Mucosa of descending colon (tissue), 3 donors: Measurements from ENCODE around the gene FGR. TPM values are rescaled to one million over a fixed set of nuclear protein-coding genes. Genes with fewer than 3 reads are reported as not detected.
A peak's percentile ranks its signal among the peaks of the same experiment; 100 is the strongest.

ENCODE experiments used
- ATAC-seq: fragments of 200-7000 bp; cut with Tn5 transposase; one replicate; pipeline ENCODE4 v1.9.1; 2020; ENCODE audit warnings: mild to moderate bottlenecking, moderate library complexity
- DNase-seq, 3 donors: peaks; one replicate each; pipeline ENCODE4 v3.0.0-alpha.2; 2020
- H3K36me3 ChIP-seq: fragments of 200-600 bp; one replicate; pipeline ENCODE4 v1.8.0; 2021; ENCODE audit warnings: low read depth, mild to moderate bottlenecking
- H3K4me1 ChIP-seq: fragments of 200-600 bp; one replicate; pipeline ENCODE4 v1.8.0; 2021; ENCODE audit warnings: low read depth, mild to moderate bottlenecking
- H3K4me3 ChIP-seq: fragments of 200-600 bp; one replicate; pipeline ENCODE4 v1.8.0; 2021; ENCODE audit warnings: mild to moderate bottlenecking
- H3K9me3 ChIP-seq: fragments of 200-600 bp; one replicate; pipeline ENCODE4 v1.8.0; 2021; ENCODE audit warnings: mild to moderate bottlenecking
- intact Hi-C, 2 donors: fragments of 100-400 bp; cut with DNase I in 1 of 2; cut with micrococcal nuclease in 1 of 2; formaldehyde crosslinking; loops; one replicate each; pipeline versions ENCODE4 v1.11.0 to v1.11.1; 2022; cut with DNase I, micrococcal nuclease
- total RNA-seq, 3 donors: library from RNA; stranded (reverse); fragmentation: NEBNext Ultra II Directional in 2 of 3; extraction: Animal tissue kit (Norgen Biotek cat#: 25700) in 2 of 3; gene quantifications; one replicate each; pipeline versions ENCODE4 v1.2.1 to v1.2.4, GENCODE V29; 2021 to 2023
- TF ChIP-seq, protein P1 (sequence below): fragments of 200-600 bp; IDR thresholded peaks from one replicate; pipeline ENCODE4 v1.8.0; 2022; ENCODE audit warnings: antibody characterized with exemption, mild to moderate bottlenecking
- donor health status: DM: no; HTN: no; CAD: no; lungs with moderate emphysema.
- donor health status: DM: no; HTN: no; CAD: no.
- donor health status: DM: no; HTN: yes; CAD: no.

Gene FGR
- total RNA-seq, 3 donors from 2014 or later, result 2.3 to 5.7 (median 5.3) TPM

GRCh38 chr1:27567971-27568299, 67.0 kb downstream of the FGR start:
- DNase-seq (no peak), ATAC-seq (peak; percentile 1)
- intact Hi-C loops, result no loop called here
- TF ChIP-seq, protein P1, sequence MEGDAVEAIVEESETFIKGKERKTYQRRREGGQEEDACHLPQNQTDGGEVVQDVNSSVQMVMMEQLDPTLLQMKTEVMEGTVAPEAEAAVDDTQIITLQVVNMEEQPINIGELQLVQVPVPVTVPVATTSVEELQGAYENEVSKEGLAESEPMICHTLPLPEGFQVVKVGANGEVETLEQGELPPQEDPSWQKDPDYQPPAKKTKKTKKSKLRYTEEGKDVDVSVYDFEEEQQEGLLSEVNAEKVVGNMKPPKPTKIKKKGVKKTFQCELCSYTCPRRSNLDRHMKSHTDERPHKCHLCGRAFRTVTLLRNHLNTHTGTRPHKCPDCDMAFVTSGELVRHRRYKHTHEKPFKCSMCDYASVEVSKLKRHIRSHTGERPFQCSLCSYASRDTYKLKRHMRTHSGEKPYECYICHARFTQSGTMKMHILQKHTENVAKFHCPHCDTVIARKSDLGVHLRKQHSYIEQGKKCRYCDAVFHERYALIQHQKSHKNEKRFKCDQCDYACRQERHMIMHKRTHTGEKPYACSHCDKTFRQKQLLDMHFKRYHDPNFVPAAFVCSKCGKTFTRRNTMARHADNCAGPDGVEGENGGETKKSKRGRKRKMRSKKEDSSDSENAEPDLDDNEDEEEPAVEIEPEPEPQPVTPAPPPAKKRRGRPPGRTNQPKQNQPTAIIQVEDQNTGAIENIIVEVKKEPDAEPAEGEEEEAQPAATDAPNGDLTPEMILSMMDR, result no peak
- H3K4me1 ChIP-seq, result peaks cover 54% of the 10 kb centered on the region
- H3K4me3 ChIP-seq, result no peak overlapping the region
- no peaks in the 10 kb centered on the region for H3K36me3 ChIP-seq
- no peaks in the 10 kb centered on the region for H3K9me3 ChIP-seq

DNA sequence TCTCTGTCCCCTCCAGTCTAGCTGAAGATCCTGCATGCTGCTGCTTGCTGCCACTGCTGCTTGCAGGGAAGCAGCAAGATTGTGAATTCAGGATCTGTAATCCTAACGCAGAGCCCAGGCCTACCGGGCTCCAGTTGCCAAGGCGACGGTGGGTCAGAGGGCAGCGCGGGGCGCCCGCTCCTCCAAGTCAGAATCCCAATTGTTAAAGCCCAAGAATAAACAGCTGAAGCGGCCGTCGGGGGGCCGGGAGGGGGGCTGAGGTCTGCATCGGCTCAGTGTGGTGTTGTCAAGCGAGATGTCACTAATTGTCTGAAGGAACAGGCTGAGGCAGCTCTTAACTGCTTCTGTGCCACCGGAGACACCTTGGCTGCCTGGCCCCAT, 67.8 kb downstream of the FGR start:
- no peak overlapping the region for H3K4me3 ChIP-seq
- H3K36me3 ChIP-seq, result no peaks in the 10 kb centered on the region
- TF ChIP-seq, protein P1, result no peak
- DNase-seq (no peak), ATAC-seq (no peak)
- peaks cover 55% of the 10 kb centered on the region for H3K4me1 ChIP-seq
- intact Hi-C loops, result no loop called here
- no peaks in the 10 kb centered on the region for H3K9me3 ChIP-seq

- DNase-seq, result no peak
- no peaks in the 10 kb centered on the region for H3K36me3 ChIP-seq
- intact Hi-C loops, result no loop called here
- TF ChIP-seq, protein P1, result no peak
- no peak for ATAC-seq
- H3K4me3 ChIP-seq, result no peak overlapping the region
- peaks cover 55% of the 10 kb centered on the region for H3K4me1 ChIP-seq
- no peaks in the 10 kb centered on the region for H3K9me3 ChIP-seq
Observed at GRCh38 chr1:27566462-27567145, 68.4 kb downstream of the FGR start.

DNA sequence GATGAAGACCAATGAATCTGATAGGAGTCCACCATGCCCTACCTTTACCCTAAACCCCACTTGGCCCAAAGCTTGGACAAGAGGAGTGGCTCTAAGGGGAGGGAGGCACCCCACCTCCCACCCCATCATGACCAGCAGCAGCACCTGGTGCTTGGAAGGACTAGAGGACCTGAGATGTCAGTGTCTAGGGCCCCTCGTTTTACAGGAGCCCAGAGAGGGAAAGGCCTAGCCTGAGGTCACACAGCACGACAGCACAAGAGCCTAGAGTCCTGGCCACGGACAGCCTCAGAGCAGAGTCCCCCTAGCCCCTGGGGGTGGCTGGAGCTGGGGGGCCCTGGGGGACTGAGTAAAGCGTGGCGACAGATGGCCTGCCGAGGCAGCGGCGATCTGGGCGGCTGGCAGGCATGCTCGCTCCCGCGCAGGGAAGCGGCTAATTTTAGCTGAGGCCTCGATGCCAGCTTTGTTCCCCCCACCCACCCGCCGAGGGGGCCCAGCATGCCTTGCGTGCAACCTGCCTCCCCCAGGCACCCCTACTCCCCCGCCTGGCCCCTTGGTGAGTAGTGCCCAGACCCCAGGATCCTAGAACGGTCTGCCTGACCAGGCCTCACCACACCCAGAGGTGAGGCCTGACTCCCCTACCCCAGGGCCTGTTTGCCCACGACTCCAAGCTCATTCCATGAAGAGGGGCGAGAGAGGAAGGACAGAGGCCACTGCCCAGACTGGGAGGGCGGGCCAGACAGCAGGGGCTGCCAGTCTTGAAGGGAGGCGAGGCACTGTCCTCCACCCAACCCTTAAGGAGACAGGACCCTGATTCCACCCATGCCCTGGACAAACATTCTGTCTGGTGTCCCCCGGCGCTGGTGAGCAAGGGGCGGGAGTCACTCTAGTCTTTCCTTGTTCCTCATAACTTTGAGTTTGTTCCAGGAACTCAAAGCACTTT, 70.0 kb downstream of the FGR start:
- intact Hi-C loops, result no loop called here
- ATAC-seq (no peak), DNase-seq (peak in 1 of 3 donors; percentile 60)
- H3K4me3 ChIP-seq, result no peak overlapping the region
- H3K9me3 ChIP-seq, result no peaks in the 10 kb centered on the region
- TF ChIP-seq, protein P1, result no peak
- H3K36me3 ChIP-seq, result no peaks in the 10 kb centered on the region
- H3K4me1 ChIP-seq, result peaks cover 48% of the 10 kb centered on the region

DNA sequence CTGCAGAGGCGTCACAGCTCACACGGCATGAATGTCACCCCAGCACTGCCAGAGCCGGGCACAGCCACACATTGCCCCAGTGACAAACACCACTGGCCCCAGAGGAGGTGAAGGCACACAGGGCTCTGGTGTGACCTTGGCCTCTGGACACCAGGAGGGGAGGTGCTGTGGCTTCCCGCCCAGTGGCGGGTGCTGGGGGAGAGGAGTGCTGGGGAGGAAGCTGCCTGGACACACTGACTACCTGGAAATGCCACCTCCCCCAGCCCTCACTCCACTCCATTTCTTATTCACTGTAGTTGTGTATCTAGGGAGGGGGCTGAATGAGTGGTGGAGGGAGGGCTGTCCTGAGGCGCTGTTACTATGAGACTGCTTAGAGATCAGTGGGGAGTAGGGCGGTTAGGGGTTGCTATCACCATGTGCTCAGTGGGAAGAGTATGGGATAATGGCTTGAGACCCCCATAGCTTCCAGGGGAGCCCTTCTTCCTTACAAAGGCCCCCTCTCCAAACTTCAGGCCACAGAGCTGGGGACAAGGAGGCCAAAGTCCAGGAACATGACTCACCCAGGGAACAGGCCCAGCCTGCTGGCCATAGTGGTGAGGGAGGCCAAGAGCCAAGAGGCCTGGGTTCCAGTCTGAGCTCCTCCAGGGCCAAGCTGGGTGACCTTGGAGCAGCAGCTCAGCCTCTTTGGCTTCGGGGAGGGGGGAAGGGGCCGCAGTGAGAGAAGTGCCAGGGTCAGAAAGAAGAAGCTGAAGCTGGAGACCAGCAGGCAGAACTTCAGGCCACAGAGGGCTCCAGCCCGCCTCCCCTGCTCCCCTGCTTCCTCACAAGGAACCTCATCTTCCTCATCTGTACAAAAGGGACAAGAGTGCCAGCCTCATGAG, 71.2 kb downstream of the FGR start:
- TF ChIP-seq, protein P1, result no peak
- Histone ChIP-seq H3K36me3 (no peaks in the 10 kb centered on the region), H3K9me3 (no peaks in the 10 kb centered on the region), H3K4me1 (peaks cover 48% of the 10 kb centered on the region), H3K4me3 (no peak overlapping the region)
- intact Hi-C loops, result no loop called here
- DNase-seq, result peak; percentile 76 to 80 (median 79)
- ATAC-seq, result peak; percentile 64
